Heart left ventricle (tissue), 16 donors: ENCODE results near the gene INSIG1. TPM values are rescaled to one million over a fixed set of nuclear protein-coding genes. Genes with fewer than 3 reads are reported as not detected.

Experiments used
- ATAC-seq, 4 donors: fragments of 200-7000 bp; cut with Tn5 transposase; one replicate each; pipeline ENCODE4 v1.9.1; 2020 to 2022; ENCODE audit warnings: moderate library complexity in 4 of 4, mild to moderate bottlenecking in 3 of 4, moderate number of reproducible peaks in 1 of 4
- DNase-seq, 5 donors: peaks; one replicate each; pipeline ENCODE4 v3.0.0-alpha.2; 2020
- H3K27ac ChIP-seq, 12 donors: fragments of 200-600 bp; sonication (generic) in 4 of 12; one replicate each; pipeline versions ENCODE4 v1.5.0 to v1.8.0; 2016 to 2022; ENCODE audit warnings: mild to moderate bottlenecking in 2 of 12
- H3K27me3 ChIP-seq, 9 donors: fragments of 200-600 bp; sonication (generic) in 2 of 9; one replicate each; pipeline versions ENCODE4 v1.5.1 to v1.8.0; 2016 to 2022; ENCODE audit warnings: mild to moderate bottlenecking in 3 of 9
- H3K36me3 ChIP-seq, 9 donors: fragments of 200-600 bp; sonication (generic) in 2 of 9; one replicate each; pipeline versions ENCODE4 v1.5.0 to v1.8.0; 2018 to 2022; ENCODE audit warnings: mild to moderate bottlenecking in 2 of 9
- H3K4me1 ChIP-seq, 12 donors: fragments of 200-600 bp; sonication (generic) in 4 of 12; one replicate each; pipeline versions ENCODE4 v1.5.0 to v1.8.0; 2016 to 2022; ENCODE audit warnings: mild to moderate bottlenecking in 3 of 12
- H3K4me3 ChIP-seq, 12 donors: fragments of 200-600 bp; sonication (generic) in 4 of 12; one replicate each; pipeline versions ENCODE4 v1.5.0 to v1.8.0; 2017 to 2022; ENCODE audit warnings: mild to moderate bottlenecking in 9 of 12, moderate library complexity in 4 of 12
- H3K9me3 ChIP-seq, 12 donors: fragments of 200-600 bp; sonication (generic) in 4 of 12; one replicate each; pipeline versions ENCODE4 v1.5.0 to v1.8.0; 2016 to 2022; ENCODE audit warnings: mild to moderate bottlenecking in 1 of 12
- CTCF ChIP-seq, 12 donors: fragments of 200-600 bp; sonication (generic) in 4 of 12; IDR thresholded peaks; one replicate each; pipeline versions ENCODE4 v1.5.0 to v1.8.0; 2018 to 2022; ENCODE audit warnings: antibody characterized with exemption in 12 of 12, mild to moderate bottlenecking in 5 of 12
- POLR2A ChIP-seq, 2 donors: fragments of 450-650 bp; IDR thresholded peaks; one replicate each; pipeline ENCODE4 v1.6.1; 2017; ENCODE audit warnings: antibody characterized with exemption in 2 of 2, mild to moderate bottlenecking in 2 of 2, moderate library complexity in 2 of 2
- WGBS, 4 donors: extraction: QIAGEN DNeasy Blood & Tissue Kit in 2 of 4; methylation state at CpG; one replicate each; pipeline versions ENCODE4 v1.1.5 to v1.1.7; 2013 to 2018; 5-methylcytosine and 5-hydroxymethylcytosine counted together
- intact Hi-C, 10 donors: fragments of 100-400 bp; cut with DNase I; formaldehyde crosslinking; loops; one replicate each; pipeline versions ENCODE4 v1.11.1 to v1.14.2; 2022
- polyA plus RNA-seq, 2 donors: library from polyadenylated mRNA; stranded (reverse); fragments of 200-250 nt; gene quantifications; one replicate each; pipeline ENCODE4 v1.2.3, GENCODE V29; 2013
- total RNA-seq, 9 donors: library from RNA; depleted of rRNA in 2 of 9; stranded (reverse); fragments of >200 nt in 2 of 9; fragmentation: NEBNext Ultra II Directional in 3 of 9; extraction: Animal tissue kit (Norgen Biotek cat#: 25700) in 3 of 9; gene quantifications; one replicate each; pipeline versions ENCODE4 v1.1.0 to v1.2.4, GENCODE V29; 2016 to 2023
- donor health status: ischemic (EF 13 %, LVEDD 7.1; RV severe dilation, severe dysfunction).
- donor health status: healthy with polysubstance abuse.
- donor health status: DM: no; HTN: yes; CAD: no.
- donor health status: DM: no; HTN: no; CAD: no.
- donor health status: ischemic (EF 25% LVEDD 6.9; RV normal size, moderate dysfunction).
- donor health status: ischemic (EF 25% LVEDD 5.7; RV mildly dilated, moderate dysfunction).
- donor health status: healthy.
- donor health status: DM: yes; HTN: yes; CAD: no.
- donor health status: ischemic (EF 35%, LVEDD 5.7; RV mildly dilated, moderate dysfunction).
- donor health status: nonischemic (EF 11% LVEDD 7.7; RV severe dilation, severe dysfunction).
- donor health status: DM: yes; HTN: yes; CAD: no.
- donor health status: PGD.
- donor health status: ischemic (EF 29% LVEDD 5.4; RV normal size, mild dysfunction).
- donor health status: nonischemic (EF 23%, LVEDD 6.1; RV moderate dilation, normal function).

INSIG1 gene
- total and polyA plus RNA-seq, 11 donors = 5.2 to 24.5 (median 13.3) TPM

GRCh38 chr7:155344270-155344617 lies 46.6 kb downstream of the INSIG1 start:
- H3K27me3 ChIP-seq = peaks cover 0 to 18% (median 2%) of the 10 kb centered on the region in 9 donors
- no peak for DNase-seq
- peaks cover 0 to 10% (median 4%) of the 10 kb centered on the region in 12 donors for H3K4me1 ChIP-seq
- no peaks in the 10 kb centered on the region for H3K36me3 ChIP-seq
- H3K9me3 ChIP-seq = no peaks in the 10 kb centered on the region
- 49 to 58% (median 51%) methylated on average over 14 to 16 of the region's 16 CpGs for WGBS, 4 donors
- TF ChIP-seq CTCF (IDR thresholded peaks at IDR 0.05) = no peak
- TF ChIP-seq POLR2A (IDR thresholded peaks at IDR 0.05) = no peak
- H3K4me3 ChIP-seq = peak overlapping the region in 1 of 12 donors; percentile 53
- intact Hi-C loops = loop anchor here in 9 of 10 donors (2.0 to 10.0 kb wide), 9 partner anchors 45 to 417 kb away; partner anchors contain the start of genes INSIG1 (in 2 of the 9) and PAXIP1 (in 1 of the 9)
- no peak overlapping the region for H3K27ac ChIP-seq
- no peak for ATAC-seq

GRCh38 chr7:155344618-155345433 lies 47.1 kb downstream of the INSIG1 start:
- Histone ChIP-seq H3K9me3 (no peaks in the 10 kb centered on the region), H3K36me3 (no peaks in the 10 kb centered on the region), H3K4me3 (peak overlapping the region in 10 of 12 donors; percentile 16 to 53 (median 42)), H3K27me3 (peaks cover 5 to 21% (median 7%) of the 10 kb centered on the region in 9 donors), H3K27ac (no peak overlapping the region), H3K4me1 (peaks cover 0 to 10% (median 4%) of the 10 kb centered on the region in 12 donors)
- intact Hi-C loops = loop anchor here (1.0 to 10.0 kb wide), 13 partner anchors 46 to 433 kb away; partner anchors contain the start of genes INSIG1 (in 2 of the 10) and PAXIP1 (in 1 of the 10)
- peak in 11 of 12 donors; percentile 65 to 97 (median 89) for TF ChIP-seq CTCF (IDR thresholded peaks at IDR 0.05)
- peak in 1 of 2 donors; percentile 6 for TF ChIP-seq POLR2A (IDR thresholded peaks at IDR 0.05)
- 3 to 10% (median 4%) methylated on average over 31 to 62 of the region's 62 CpGs for WGBS, 4 donors
- peak; percentile 67 to 99 (median 90) for ATAC-seq
- peak; percentile 67 to 91 (median 74) for DNase-seq

- intact Hi-C loops = loop anchor here (1.0 to 10.0 kb wide), 11 partner anchors 47 to 433 kb away; partner anchors contain the start of gene INSIG1 (in 1 of the 10)
- Histone ChIP-seq H3K27ac (no peak overlapping the region), H3K27me3 (peaks cover 5 to 23% (median 10%) of the 10 kb centered on the region in 9 donors), H3K4me3 (no peak overlapping the region), H3K4me1 (peaks cover 0 to 10% (median 4%) of the 10 kb centered on the region in 12 donors), H3K36me3 (no peaks in the 10 kb centered on the region), H3K9me3 (no peaks in the 10 kb centered on the region)
- TF ChIP-seq POLR2A (IDR thresholded peaks at IDR 0.05) (no peak), CTCF (IDR thresholded peaks at IDR 0.05) (no peak)
- DNase-seq (no peak), ATAC-seq (no peak)
- 63 to 78% (median 75%) methylated on average over 2 of the region's 2 CpGs for WGBS, 4 donors
These were observed 47.8 kb downstream of the INSIG1 start for GRCh38 chr7:155345490-155345889.

- Histone ChIP-seq H3K4me3 (no peak overlapping the region), H3K9me3 (no peaks in the 10 kb centered on the region), H3K27ac (no peak overlapping the region), H3K27me3 (peaks cover 5 to 23% (median 12%) of the 10 kb centered on the region in 9 donors), H3K36me3 (no peaks in the 10 kb centered on the region), H3K4me1 (peaks cover 0 to 10% (median 4%) of the 10 kb centered on the region in 12 donors)
- intact Hi-C loops = loop anchor here in 5 of 10 donors (2.0 to 10.0 kb wide), 5 partner anchors 51 to 434 kb away; partner anchors contain the start of gene INSIG1 (in 1 of the 5)
- no peak for DNase-seq
- TF ChIP-seq POLR2A (IDR thresholded peaks at IDR 0.05) (no peak), CTCF (IDR thresholded peaks at IDR 0.05) (no peak)
- 80 to 100% (median 90%) methylated on average over 1 of the region's 1 CpG for WGBS, 4 donors
- ATAC-seq = no peak
These were observed 48.6 kb downstream of the INSIG1 start for GRCh38 chr7:155346285-155346684.
